Karpas-422 (cell line): ENCODE measurements around the gene NTM. TPM values are rescaled to one million over a fixed set of nuclear protein-coding genes. Genes with fewer than 3 reads are reported as not detected.

ENCODE experiments used
- DNase-seq: peaks from one replicate; pipeline ENCODE4 v3.0.0-alpha.2; 2015
- H2AFZ ChIP-seq: fragments of 200-600 bp; sonication (generic); 2 replicates; pipeline ENCODE4 v1.6.1; 2014; ENCODE audit warnings: antibody characterized with exemption, low read length, mixed read lengths
- H3K27ac ChIP-seq: fragments of 200-600 bp; sonication (generic); 2 replicates; pipeline ENCODE4 v1.5.1; 2014; ENCODE audit warnings: mild to moderate bottlenecking, low read length, moderate library complexity
- H3K27me3 ChIP-seq: fragments of 200-600 bp; sonication (generic); 2 replicates; pipeline ENCODE4 v1.6.1; 2014; ENCODE audit warnings: low read length, mixed read lengths
- H3K36me3 ChIP-seq: fragments of 200-600 bp; sonication (generic); 2 replicates; pipeline ENCODE4 v1.6.1; 2014; ENCODE audit warnings: low read length, mixed read lengths; ENCODE audit not compliant: insufficient read depth
- H3K4me1 ChIP-seq: fragments of 200-600 bp; sonication (generic); 2 replicates; pipeline ENCODE4 v1.6.1; 2014; ENCODE audit warnings: mild to moderate bottlenecking, low read length, mixed read lengths
- H3K4me2 ChIP-seq: fragments of 200-600 bp; sonication (generic); 2 replicates; pipeline ENCODE4 v1.6.1; 2014; ENCODE audit warnings: low read length, low read depth, mild to moderate bottlenecking; ENCODE audit not compliant: poor library complexity, severe bottlenecking
- H3K4me3 ChIP-seq: fragments of 200-600 bp; sonication (generic); 2 replicates; pipeline ENCODE4 v1.5.1; 2014; ENCODE audit warnings: mild to moderate bottlenecking, antibody characterized with exemption, low read length, mixed read lengths
- H3K79me2 ChIP-seq: fragments of 200-600 bp; sonication (generic); 2 replicates; pipeline ENCODE4 v1.6.1; 2014; ENCODE audit warnings: mild to moderate bottlenecking, low read length, mixed read lengths
- H3K9ac ChIP-seq: fragments of 200-600 bp; sonication (generic); 2 replicates; pipeline ENCODE4 v1.6.0; 2014; ENCODE audit warnings: low read length
- H3K9me2 ChIP-seq: fragments of 200-600 bp; sonication (generic), shearing (Covaris generic); replicated peaks from 2 replicates; pipeline ENCODE4 v1.6.0; 2014; ENCODE audit warnings: mild to moderate bottlenecking, low read length, moderate library complexity; ENCODE audit not compliant: insufficient read depth
- H3K9me3 ChIP-seq: fragments of 300-700, 200-600 bp; sonication (generic); 2 replicates; pipeline ENCODE4 v1.6.1; 2014; ENCODE audit warnings: low read length, mixed read lengths
- H4K20me1 ChIP-seq: fragments of 200-600 bp; sonication (generic); 2 replicates; pipeline ENCODE4 v1.6.1; 2014; ENCODE audit warnings: mild to moderate bottlenecking, antibody characterized with exemption, low read length, low read depth; ENCODE audit not compliant: insufficient read depth
- total RNA-seq: library from RNA; depleted of rRNA; stranded (reverse); fragments of >200 nt; shearing (Covaris generic); gene quantifications from 2 replicates; pipeline ENCODE4 v1.2.3, GENCODE V29; 2014; ENCODE audit warnings: low replicate concordance

NTM gene
- total RNA-seq, 1 experiment from 2014 or later, result not detected

- DNase-seq, result no peak
- no peaks in the 10 kb centered on the region for H3K27me3 ChIP-seq
- no peak overlapping the region for H3K4me2 ChIP-seq
- no peaks in the 10 kb centered on the region for H3K9me2 ChIP-seq
- no peak overlapping the region for H3K27ac ChIP-seq
- no peaks in the 10 kb centered on the region for H3K36me3 ChIP-seq
- no peaks in the 10 kb centered on the region for H3K9me3 ChIP-seq
- no peak overlapping the region for H2AFZ ChIP-seq
- H3K79me2 ChIP-seq, result no peaks in the 10 kb centered on the region
- H3K4me3 ChIP-seq, result no peak overlapping the region
- H4K20me1 ChIP-seq, result no peaks in the 10 kb centered on the region
- no peak overlapping the region for H3K9ac ChIP-seq
- H3K4me1 ChIP-seq, result no peaks in the 10 kb centered on the region
Measured at GRCh38 chr11:132126973-132127899, 756.8 kb downstream of the NTM start.

DNA sequence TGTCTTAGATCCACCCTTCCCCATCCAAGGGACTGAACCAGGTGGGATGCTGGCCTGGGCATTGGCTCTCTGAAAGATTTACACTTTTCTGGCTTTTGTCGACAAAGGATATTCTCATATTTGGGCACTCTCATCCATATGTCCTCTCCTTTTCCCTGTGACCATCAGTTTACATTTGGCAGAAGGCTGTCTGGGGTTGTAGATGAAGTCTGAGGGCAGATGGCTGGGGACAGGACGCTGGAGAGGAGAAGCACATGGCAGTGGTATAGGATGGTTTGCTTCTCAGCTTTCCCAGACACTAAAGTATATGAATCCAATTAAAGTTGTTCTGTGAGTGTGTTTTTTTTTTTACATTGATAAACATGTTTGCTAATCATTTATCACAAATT lies 757.5 kb downstream of the NTM start:
- no peak for DNase-seq
- Histone ChIP-seq H3K36me3 (no peaks in the 10 kb centered on the region), H3K79me2 (no peaks in the 10 kb centered on the region), H4K20me1 (no peaks in the 10 kb centered on the region), H3K4me3 (no peak overlapping the region), H3K27me3 (no peaks in the 10 kb centered on the region), H3K9me3 (no peaks in the 10 kb centered on the region), H2AFZ (no peak overlapping the region), H3K4me2 (no peak overlapping the region), H3K4me1 (no peaks in the 10 kb centered on the region), H3K9me2 (no peaks in the 10 kb centered on the region), H3K9ac (no peak overlapping the region), H3K27ac (no peak overlapping the region)

DNA sequence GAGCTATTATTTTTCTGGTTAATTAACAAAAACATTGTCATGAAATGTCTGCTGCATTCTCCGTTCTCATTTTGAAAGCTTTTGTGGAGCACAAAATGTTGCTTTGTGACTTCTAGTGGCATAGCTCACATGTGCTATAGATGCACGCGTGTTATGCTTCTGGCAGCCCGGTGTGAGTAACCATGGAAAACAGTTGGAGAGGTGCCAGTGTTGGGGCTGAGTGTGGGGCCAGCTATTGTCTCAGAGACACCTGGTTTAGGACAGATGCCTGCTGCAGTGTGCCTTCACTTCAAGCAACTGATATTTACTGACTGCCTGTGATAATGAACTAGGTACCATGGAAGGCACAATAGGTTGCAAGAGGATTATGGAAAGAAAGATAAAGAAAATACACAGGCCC lies 760.6 kb downstream of the NTM start:
- no peak overlapping the region for H2AFZ ChIP-seq
- H3K4me1 ChIP-seq, result no peaks in the 10 kb centered on the region
- no peak overlapping the region for H3K4me2 ChIP-seq
- no peak for DNase-seq
- H3K4me3 ChIP-seq, result no peak overlapping the region
- no peaks in the 10 kb centered on the region for H3K9me3 ChIP-seq
- no peak overlapping the region for H3K9ac ChIP-seq
- H3K27me3 ChIP-seq, result no peaks in the 10 kb centered on the region
- no peaks in the 10 kb centered on the region for H3K9me2 ChIP-seq
- H4K20me1 ChIP-seq, result no peaks in the 10 kb centered on the region
- no peak overlapping the region for H3K27ac ChIP-seq
- no peaks in the 10 kb centered on the region for H3K79me2 ChIP-seq
- no peaks in the 10 kb centered on the region for H3K36me3 ChIP-seq

DNA sequence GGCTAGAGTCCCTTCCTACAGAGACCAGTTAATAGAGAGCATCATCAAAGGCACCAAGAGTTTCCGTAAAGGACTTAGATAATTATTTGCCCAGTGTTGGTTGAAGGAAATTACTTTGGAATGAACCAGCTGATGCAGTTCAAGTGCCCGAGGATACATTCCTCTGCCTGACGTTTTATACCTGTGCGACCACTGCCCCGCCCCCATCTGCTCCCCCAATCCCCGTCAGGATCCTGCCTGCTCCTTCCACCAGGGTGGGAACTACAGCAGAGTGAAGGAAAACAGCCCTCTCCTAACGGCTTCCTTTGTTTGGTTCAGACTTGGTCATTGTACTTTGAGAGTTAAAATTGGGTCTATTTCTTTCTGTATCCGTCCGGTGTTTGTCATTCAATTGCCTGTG lies 761.5 kb downstream of the NTM start:
- DNase-seq, result no peak
- H3K9me2 ChIP-seq, result no peaks in the 10 kb centered on the region
- no peaks in the 10 kb centered on the region for H3K79me2 ChIP-seq
- H4K20me1 ChIP-seq, result no peaks in the 10 kb centered on the region
- no peaks in the 10 kb centered on the region for H3K4me1 ChIP-seq
- no peaks in the 10 kb centered on the region for H3K9me3 ChIP-seq
- no peak overlapping the region for H2AFZ ChIP-seq
- no peaks in the 10 kb centered on the region for H3K27me3 ChIP-seq
- no peak overlapping the region for H3K4me3 ChIP-seq
- no peaks in the 10 kb centered on the region for H3K36me3 ChIP-seq
- no peak overlapping the region for H3K27ac ChIP-seq
- no peak overlapping the region for H3K9ac ChIP-seq
- no peak overlapping the region for H3K4me2 ChIP-seq

GRCh38 chr11:132134322-132134721 lies 763.9 kb downstream of the NTM start:
- no peak overlapping the region for H3K4me3 ChIP-seq

DNA sequence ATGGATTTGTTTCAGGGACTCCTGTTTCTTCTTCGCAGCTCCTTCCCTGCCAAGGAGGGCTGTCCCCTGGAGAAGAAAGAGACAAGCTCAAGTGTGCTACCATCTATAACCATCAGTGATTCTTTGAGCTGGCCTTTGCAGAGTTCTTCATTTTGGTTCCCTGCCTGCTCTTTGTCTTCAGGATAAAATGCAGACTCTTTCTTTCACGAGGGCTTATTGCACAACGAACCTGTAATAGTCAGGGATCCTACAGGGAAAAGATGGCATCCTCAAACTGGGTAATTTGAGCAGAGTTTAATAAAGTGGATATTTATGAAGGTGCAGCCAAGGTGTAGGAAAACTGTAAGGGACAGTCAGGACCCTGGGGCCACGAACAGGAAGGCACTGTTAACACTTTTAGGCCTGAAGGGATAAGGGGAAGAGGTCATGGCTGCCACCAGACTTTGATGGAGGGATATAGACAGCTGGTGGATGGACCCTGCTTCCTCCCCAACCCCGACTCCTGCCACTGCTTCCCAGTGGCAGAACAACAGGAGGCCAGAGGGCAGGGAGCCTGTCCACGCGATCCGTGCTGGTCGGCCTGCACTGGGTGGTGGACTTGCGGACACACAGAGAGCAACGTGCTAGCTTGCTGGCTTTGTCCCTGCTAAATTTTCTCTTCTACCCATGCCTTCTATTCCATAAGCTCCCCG lies 767.0 kb downstream of the NTM start:
- Histone ChIP-seq H3K9me2 (no peaks in the 10 kb centered on the region), H3K4me1 (no peaks in the 10 kb centered on the region), H3K9ac (no peak overlapping the region), H3K4me3 (no peak overlapping the region), H3K27ac (no peak overlapping the region), H3K79me2 (no peaks in the 10 kb centered on the region), H3K4me2 (no peak overlapping the region), H3K36me3 (no peaks in the 10 kb centered on the region), H3K9me3 (no peaks in the 10 kb centered on the region), H4K20me1 (no peaks in the 10 kb centered on the region), H3K27me3 (no peaks in the 10 kb centered on the region), H2AFZ (no peak overlapping the region)
- no peak for DNase-seq

More at GRCh38 chr11:132134322-132134721, 763.9 kb downstream of the NTM start:
- Histone ChIP-seq H2AFZ (no peak overlapping the region), H3K9me2 (no peaks in the 10 kb centered on the region), H3K79me2 (no peaks in the 10 kb centered on the region), H3K9me3 (no peaks in the 10 kb centered on the region), H3K27me3 (no peaks in the 10 kb centered on the region), H3K27ac (no peak overlapping the region), H3K9ac (no peak overlapping the region), H3K4me1 (no peaks in the 10 kb centered on the region), H3K4me2 (no peak overlapping the region), H3K36me3 (no peaks in the 10 kb centered on the region), H4K20me1 (no peaks in the 10 kb centered on the region)
- no peak for DNase-seq

- Histone ChIP-seq H2AFZ (no peak overlapping the region), H3K4me1 (no peaks in the 10 kb centered on the region), H3K4me3 (no peak overlapping the region), H3K9me3 (no peaks in the 10 kb centered on the region), H3K27me3 (no peaks in the 10 kb centered on the region), H3K9ac (no peak overlapping the region), H4K20me1 (no peaks in the 10 kb centered on the region), H3K4me2 (no peak overlapping the region), H3K36me3 (no peaks in the 10 kb centered on the region), H3K27ac (no peak overlapping the region), H3K79me2 (no peaks in the 10 kb centered on the region), H3K9me2 (no peaks in the 10 kb centered on the region)
- DNase-seq, result no peak
Measured at GRCh38 chr11:132137981-132138313, 767.5 kb downstream of the NTM start.

DNA sequence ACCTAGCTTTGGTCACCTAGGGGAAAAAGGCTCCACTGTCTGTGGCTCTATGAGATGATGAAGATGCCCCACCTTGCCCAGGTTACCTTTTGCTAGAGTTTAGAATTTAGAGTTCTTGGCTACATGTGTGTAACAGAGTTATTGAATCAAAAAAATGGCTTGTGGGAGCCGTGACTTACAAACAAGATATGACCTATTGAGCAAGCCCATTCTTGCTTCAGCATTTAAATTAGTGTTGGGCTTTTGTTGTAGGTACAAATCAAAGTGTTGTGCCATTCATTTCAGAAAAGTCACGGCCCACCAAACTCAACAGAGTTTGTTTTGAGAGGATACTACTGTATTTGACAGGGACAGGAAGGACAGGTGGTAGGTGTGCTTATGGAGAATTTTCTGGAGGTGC lies 768.8 kb downstream of the NTM start:
- Histone ChIP-seq H3K79me2 (no peaks in the 10 kb centered on the region), H3K27ac (no peak overlapping the region), H4K20me1 (no peaks in the 10 kb centered on the region), H3K9me3 (no peaks in the 10 kb centered on the region), H3K4me3 (no peak overlapping the region), H3K27me3 (no peaks in the 10 kb centered on the region), H3K4me1 (no peaks in the 10 kb centered on the region), H3K4me2 (no peak overlapping the region), H3K9me2 (no peaks in the 10 kb centered on the region), H2AFZ (no peak overlapping the region), H3K36me3 (no peaks in the 10 kb centered on the region), H3K9ac (no peak overlapping the region)
- DNase-seq, result no peak
